Neural cell (in vitro differentiated cells): ENCODE data around the gene DHRS7. TPM values are rescaled to one million over a fixed set of nuclear protein-coding genes. Genes with fewer than 3 reads are reported as not detected.

Source experiments
- H2AFZ ChIP-seq: fragments of 200-600, 300-800 bp; sonication (generic), shearing (Covaris generic); 2 replicates; pipeline ENCODE4 v1.6.0; 2014; ENCODE audit warnings: low read depth, mild to moderate bottlenecking, antibody characterized with exemption, low read length, moderate library complexity
- H3F3A ChIP-seq: fragments of 200-600 bp; shearing (Covaris generic); 2 replicates; pipeline ENCODE4 v1.6.1; 2016; ENCODE audit warnings: mild to moderate bottlenecking, moderate library complexity, mixed read lengths, antibody characterized with exemption, low read length; ENCODE audit not compliant: insufficient read depth, poor library complexity, severe bottlenecking
- H3K27ac ChIP-seq: fragments of 200-600, 300-800 bp; sonication (generic), shearing (Covaris generic); 2 replicates; pipeline ENCODE4 v1.5.1; 2014; ENCODE audit warnings: mild to moderate bottlenecking, low read length, moderate library complexity
- H3K27me3 ChIP-seq: fragments of 300-800, 200-600 bp; sonication (generic), shearing (Covaris generic); 2 replicates; pipeline ENCODE4 v1.6.0; 2014; ENCODE audit warnings: mild to moderate bottlenecking, low read depth, low read length, moderate library complexity; ENCODE audit not compliant: insufficient read depth
- H3K36me3 ChIP-seq: fragments of 300-800, 200-600 bp; sonication (generic), shearing (Covaris generic); 2 replicates; pipeline ENCODE4 v1.5.1; 2014; ENCODE audit warnings: mild to moderate bottlenecking, antibody characterized with exemption, low read length, moderate library complexity; ENCODE audit not compliant: insufficient read depth
- H3K4me2 ChIP-seq: fragments of 300-800, 200-600 bp; sonication (generic), shearing (Covaris generic); 2 replicates; pipeline ENCODE4 v1.6.0; 2014; ENCODE audit warnings: mild to moderate bottlenecking, low read length
- H3K4me3 ChIP-seq: fragments of 300-800, 200-600 bp; sonication (generic), shearing (Covaris generic); 2 replicates; pipeline ENCODE4 v1.5.1; 2014; ENCODE audit warnings: mild to moderate bottlenecking, low read length, moderate library complexity
- H3K79me2 ChIP-seq: fragments of 200-600 bp; shearing (Covaris generic); replicated peaks from 2 replicates; pipeline ENCODE4 v1.6.0; 2014; ENCODE audit warnings: mild to moderate bottlenecking, low read length, moderate library complexity; ENCODE audit not compliant: insufficient read depth
- H3K9ac ChIP-seq: fragments of 300-800, 200-600 bp; sonication (generic), shearing (Covaris generic); 2 replicates; pipeline ENCODE4 v1.6.1; 2016; ENCODE audit warnings: mild to moderate bottlenecking, low read length, mixed read lengths
- H3K9me2 ChIP-seq: fragments of 200-600 bp; shearing (Covaris generic); 2 replicates; pipeline ENCODE4 v1.6.1; 2016; ENCODE audit warnings: mild to moderate bottlenecking, low read length, mixed read lengths; ENCODE audit not compliant: insufficient read depth
- H3K9me3 ChIP-seq: fragments of 200-600, 300-800 bp; sonication (generic), shearing (Covaris generic); 2 replicates; pipeline ENCODE4 v1.6.1; 2016; ENCODE audit warnings: mild to moderate bottlenecking, mixed run types, low read length, moderate library complexity, mixed read lengths
- H4K20me1 ChIP-seq: fragments of 200-600 bp; shearing (Covaris generic); 2 replicates; pipeline ENCODE4 v1.6.1; 2016; ENCODE audit warnings: mild to moderate bottlenecking, mixed run types; ENCODE audit not compliant: insufficient read depth
- CTCF ChIP-seq: fragments of 450-650 bp; IDR thresholded peaks from 2 replicates; pipeline ENCODE4 v1.5.1; 2014; ENCODE audit warnings: antibody characterized with exemption, mild to moderate bottlenecking, moderate library complexity; ENCODE audit not compliant: poor library complexity, severe bottlenecking
- EP300 ChIP-seq: fragments of 450-650 bp; conservative IDR thresholded peaks from 2 replicates; pipeline ENCODE4 v1.6.1; 2014; ENCODE audit warnings: antibody characterized with exemption, mild to moderate bottlenecking, moderate library complexity; ENCODE audit not compliant: poor library complexity, severe bottlenecking
- EZH2 ChIP-seq: fragments of 200-600, 300-800 bp; shearing (Covaris generic), sonication (generic); IDR thresholded peaks from 2 replicates; pipeline ENCODE4 v1.6.1; 2014; ENCODE audit warnings: antibody characterized with exemption, low read length, borderline replicate concordance, mild to moderate bottlenecking; ENCODE audit not compliant: insufficient read depth, poor library complexity, severe bottlenecking
- MXI1 ChIP-seq: fragments of 450-650 bp; conservative IDR thresholded peaks from 2 replicates; pipeline ENCODE4 v1.6.1; 2014; ENCODE audit warnings: antibody characterized with exemption, mild to moderate bottlenecking; ENCODE audit not compliant: poor library complexity, severe bottlenecking
- POLR2AphosphoS5 ChIP-seq: IDR thresholded peaks from 2 replicates; pipeline ENCODE4 v1.6.1; 2012
- RAD21 ChIP-seq: fragments of 450-650 bp; conservative IDR thresholded peaks from 2 replicates; pipeline ENCODE4 v1.6.1; 2014; ENCODE audit warnings: antibody characterized with exemption, mild to moderate bottlenecking, moderate library complexity
- REST ChIP-seq: IDR thresholded peaks from 2 replicates; pipeline ENCODE4 v1.6.1; 2012; ENCODE audit warnings: borderline replicate concordance
- SMC3 ChIP-seq: fragments of 450-650 bp; conservative IDR thresholded peaks from 2 replicates; pipeline ENCODE4 v1.6.1; 2014; ENCODE audit warnings: antibody characterized with exemption, mild to moderate bottlenecking, moderate library complexity; ENCODE audit not compliant: poor library complexity
- TAF1 ChIP-seq: IDR thresholded peaks from 2 replicates; pipeline ENCODE4 v1.6.1; 2012; ENCODE audit warnings: low read depth
- polyA plus RNA-seq: library from polyadenylated mRNA; depleted of rRNA; stranded (reverse); fragments of >200 nt; gene quantifications from 2 replicates; pipeline ENCODE4 v1.2.3, GENCODE V29; 2014

The DHRS7 gene
- polyA plus RNA-seq, 1 donor from 2014 or later, result 89.6 TPM

- Histone ChIP-seq H3K79me2 (no peaks in the 10 kb centered on the region), H3K4me3 (no peak overlapping the region), H4K20me1 (no peaks in the 10 kb centered on the region), H2AFZ (no peak overlapping the region), H3K27ac (no peak overlapping the region), H3K9me2 (no peaks in the 10 kb centered on the region), H3K9ac (no peak overlapping the region), H3K4me2 (no peak overlapping the region), H3K27me3 (no peaks in the 10 kb centered on the region), H3K9me3 (no peaks in the 10 kb centered on the region), H3K36me3 (no peaks in the 10 kb centered on the region), H3F3A (no peaks in the 10 kb centered on the region)
- no peak for TF ChIP-seq EZH2
- TF ChIP-seq SMC3, result no peak
- no peak for TF ChIP-seq RAD21
- TF ChIP-seq REST, result no peak
- no peak for TF ChIP-seq MXI1
- no peak for TF ChIP-seq CTCF
- no peak for TF ChIP-seq TAF1
- no peak for TF ChIP-seq POLR2AphosphoS5
- no peak for TF ChIP-seq EP300
Observed at GRCh38 chr14:60153991-60154390, 11.2 kb downstream of the DHRS7 start.

DNA sequence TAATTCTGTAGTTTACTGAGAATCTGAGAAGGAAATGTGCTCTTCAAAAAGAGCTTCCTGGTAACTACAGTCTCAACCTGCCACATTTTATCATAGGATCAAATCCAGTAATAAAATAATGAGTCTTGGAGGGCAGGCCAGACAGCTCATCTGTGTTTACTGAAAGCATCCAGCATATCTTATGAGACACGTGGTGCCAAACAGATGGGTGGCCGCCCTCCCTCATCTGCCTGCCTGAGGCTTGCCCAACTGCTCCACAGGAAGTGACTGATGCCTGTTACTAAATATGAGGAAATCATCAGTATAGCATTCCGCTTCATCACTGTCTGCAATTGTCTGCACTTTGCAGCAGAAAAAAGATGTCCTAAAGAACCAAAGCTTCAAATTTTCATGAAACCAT, 13.5 kb downstream of the DHRS7 start:
- Histone ChIP-seq H3K4me3 (no peak overlapping the region), H3K27me3 (no peaks in the 10 kb centered on the region), H3K4me2 (no peak overlapping the region), H3K27ac (no peak overlapping the region), H3K9me3 (no peaks in the 10 kb centered on the region), H3K9me2 (no peaks in the 10 kb centered on the region), H3F3A (no peaks in the 10 kb centered on the region), H3K9ac (no peak overlapping the region), H3K36me3 (no peaks in the 10 kb centered on the region), H4K20me1 (no peaks in the 10 kb centered on the region), H3K79me2 (no peaks in the 10 kb centered on the region), H2AFZ (no peak overlapping the region)
- no peak for TF ChIP-seq RAD21
- TF ChIP-seq POLR2AphosphoS5, result no peak
- TF ChIP-seq CTCF, result no peak
- TF ChIP-seq MXI1, result no peak
- TF ChIP-seq EP300, result no peak
